ENCODE data around the gene CUBN.

Gene CUBN

GRCh38 chr10:16822726-16823360 is 306.8 kb downstream of the CUBN start:
- Histone ChIP-seq H3K27ac (ENCODE audit: low read depth, low read length) (no peak overlapping the region), H3K36me3 (ENCODE audit: insufficient read depth, low read length) (no peaks in the 10 kb centered on the region), H3K4me1 (ENCODE audit: control insufficient read depth, insufficient read depth, low read length, unreplicated experiment) (peaks cover 15% of the 10 kb centered on the region), H3K4me3 (ENCODE audit: low read depth, low read length) (no peak overlapping the region), H3K27me3 (ENCODE audit: insufficient read depth, low read length) (no peaks in the 10 kb centered on the region), H3K79me2 (ENCODE audit: control insufficient read depth, insufficient read depth, low read length, unreplicated experiment) (no peaks in the 10 kb centered on the region), H2AFZ (ENCODE audit: low read length, unreplicated experiment) (no peak overlapping the region)

DNA sequence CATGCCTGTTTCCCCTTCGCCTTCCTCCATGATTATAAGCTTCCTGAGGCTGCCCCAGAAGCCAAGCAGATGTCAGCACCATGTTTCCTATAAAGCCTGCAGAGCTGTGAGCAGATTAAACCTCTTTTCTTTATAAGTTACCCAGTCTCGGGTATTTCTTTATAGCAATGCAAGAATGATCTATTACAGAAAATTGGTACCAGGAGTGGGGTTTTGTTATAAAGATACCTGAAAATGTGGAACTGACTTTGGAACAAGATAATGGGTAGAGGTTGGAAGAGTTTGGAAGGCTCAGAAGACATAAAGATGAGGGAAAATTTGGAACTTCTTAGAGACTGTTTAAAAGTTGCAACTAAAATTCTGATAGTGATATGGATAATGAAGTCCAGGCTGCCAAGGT is 307.6 kb downstream of the CUBN start:
- Histone ChIP-seq H3K79me2 (ENCODE audit: control insufficient read depth, insufficient read depth, low read length, unreplicated experiment) (peaks cover under 1% of the 10 kb centered on the region), H3K27me3 (ENCODE audit: insufficient read depth, low read length) (no peaks in the 10 kb centered on the region)

DNA sequence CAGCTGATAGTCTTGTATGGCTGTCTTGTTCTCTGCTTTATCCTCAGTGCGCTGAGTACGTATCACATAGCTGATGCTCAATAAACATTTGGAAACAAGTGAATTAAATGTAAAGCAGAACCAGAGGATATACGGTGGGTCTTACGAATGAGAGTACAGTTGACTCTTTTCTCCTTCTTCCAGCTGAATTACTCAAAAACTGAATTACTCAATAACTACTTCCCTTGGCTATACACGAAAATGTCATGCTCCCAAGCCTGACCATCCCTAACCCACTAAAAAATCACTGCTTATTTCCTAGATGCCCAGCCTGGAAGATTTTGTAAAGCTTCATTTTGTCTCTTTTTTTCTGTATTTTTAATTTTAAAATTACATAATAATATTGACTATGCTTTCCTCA is 309.2 kb downstream of the CUBN start:
- no peaks in the 10 kb centered on the region for H3K36me3 ChIP-seq (ENCODE audit: insufficient read depth, low read length)
- no peak overlapping the region for H2AFZ ChIP-seq (ENCODE audit: low read length, unreplicated experiment)
- peaks cover 17% of the 10 kb centered on the region for H3K79me2 ChIP-seq (ENCODE audit: control insufficient read depth, insufficient read depth, low read length, unreplicated experiment)
- H3K27ac ChIP-seq (ENCODE audit: low read depth, low read length): no peak overlapping the region
- peaks cover 24% of the 10 kb centered on the region for H3K4me1 ChIP-seq (ENCODE audit: control insufficient read depth, insufficient read depth, low read length, unreplicated experiment)
- H3K27me3 ChIP-seq (ENCODE audit: insufficient read depth, low read length): no peaks in the 10 kb centered on the region
- H3K4me3 ChIP-seq (ENCODE audit: low read depth, low read length): no peak overlapping the region

More for the DNA sequence above, 307.6 kb downstream of the CUBN start:
- Histone ChIP-seq H3K4me1 (ENCODE audit: control insufficient read depth, insufficient read depth, low read length, unreplicated experiment) (peaks cover 12% of the 10 kb centered on the region), H3K27ac (ENCODE audit: low read depth, low read length) (no peak overlapping the region), H3K4me3 (ENCODE audit: low read depth, low read length) (no peak overlapping the region), H3K36me3 (ENCODE audit: insufficient read depth, low read length) (no peaks in the 10 kb centered on the region), H2AFZ (ENCODE audit: low read length, unreplicated experiment) (no peak overlapping the region)

GRCh38 chr10:16820018-16820417 is 309.6 kb downstream of the CUBN start:
- H3K4me1 ChIP-seq (ENCODE audit: control insufficient read depth, insufficient read depth, low read length, unreplicated experiment): peaks cover 24% of the 10 kb centered on the region
- peaks cover 21% of the 10 kb centered on the region for H3K79me2 ChIP-seq (ENCODE audit: control insufficient read depth, insufficient read depth, low read length, unreplicated experiment)
- no peak overlapping the region for H3K4me3 ChIP-seq (ENCODE audit: low read depth, low read length)
- H3K27ac ChIP-seq (ENCODE audit: low read depth, low read length): no peak overlapping the region
- H2AFZ ChIP-seq (ENCODE audit: low read length, unreplicated experiment): no peak overlapping the region
- H3K27me3 ChIP-seq (ENCODE audit: insufficient read depth, low read length): no peaks in the 10 kb centered on the region
- H3K36me3 ChIP-seq (ENCODE audit: insufficient read depth, low read length): no peaks in the 10 kb centered on the region

DNA sequence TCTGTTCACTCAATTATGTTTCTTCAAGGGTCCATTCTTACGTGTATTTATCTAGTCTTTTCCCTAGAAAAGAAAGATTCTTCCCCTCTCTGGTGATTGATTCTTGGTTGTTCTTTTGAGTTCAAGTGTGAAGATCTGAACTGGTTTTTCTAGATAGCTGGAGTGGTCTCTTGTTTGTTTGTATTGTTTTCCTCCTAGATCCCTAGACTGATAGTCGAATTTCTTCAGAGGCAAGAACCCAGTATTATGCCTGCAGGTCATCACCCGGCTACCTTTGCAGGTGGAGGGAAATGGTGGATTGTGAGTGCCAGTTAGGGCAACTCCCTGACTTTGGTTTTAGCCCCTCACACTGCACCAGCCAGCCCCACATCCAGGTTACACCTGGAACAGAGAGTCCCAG is 310.2 kb downstream of the CUBN start:
- Histone ChIP-seq H2AFZ (ENCODE audit: low read length, unreplicated experiment) (no peak overlapping the region), H3K27ac (ENCODE audit: low read depth, low read length) (no peak overlapping the region), H3K27me3 (ENCODE audit: insufficient read depth, low read length) (no peaks in the 10 kb centered on the region), H3K4me1 (ENCODE audit: control insufficient read depth, insufficient read depth, low read length, unreplicated experiment) (peaks cover 24% of the 10 kb centered on the region), H3K79me2 (ENCODE audit: control insufficient read depth, insufficient read depth, low read length, unreplicated experiment) (peaks cover 23% of the 10 kb centered on the region), H3K4me3 (ENCODE audit: low read depth, low read length) (no peak overlapping the region), H3K36me3 (ENCODE audit: insufficient read depth, low read length) (no peaks in the 10 kb centered on the region)

- H3K36me3 ChIP-seq (ENCODE audit: insufficient read depth, low read length): no peaks in the 10 kb centered on the region
- no peak overlapping the region for H3K4me3 ChIP-seq (ENCODE audit: low read depth, low read length)
- no peaks in the 10 kb centered on the region for H3K27me3 ChIP-seq (ENCODE audit: insufficient read depth, low read length)
- H2AFZ ChIP-seq (ENCODE audit: low read length, unreplicated experiment): no peak overlapping the region
- peaks cover 24% of the 10 kb centered on the region for H3K4me1 ChIP-seq (ENCODE audit: control insufficient read depth, insufficient read depth, low read length, unreplicated experiment)
- H3K79me2 ChIP-seq (ENCODE audit: control insufficient read depth, insufficient read depth, low read length, unreplicated experiment): peaks cover 25% of the 10 kb centered on the region
- no peak overlapping the region for H3K27ac ChIP-seq (ENCODE audit: low read depth, low read length)
These were observed 310.6 kb downstream of the CUBN start for GRCh38 chr10:16819026-16819425.

DNA sequence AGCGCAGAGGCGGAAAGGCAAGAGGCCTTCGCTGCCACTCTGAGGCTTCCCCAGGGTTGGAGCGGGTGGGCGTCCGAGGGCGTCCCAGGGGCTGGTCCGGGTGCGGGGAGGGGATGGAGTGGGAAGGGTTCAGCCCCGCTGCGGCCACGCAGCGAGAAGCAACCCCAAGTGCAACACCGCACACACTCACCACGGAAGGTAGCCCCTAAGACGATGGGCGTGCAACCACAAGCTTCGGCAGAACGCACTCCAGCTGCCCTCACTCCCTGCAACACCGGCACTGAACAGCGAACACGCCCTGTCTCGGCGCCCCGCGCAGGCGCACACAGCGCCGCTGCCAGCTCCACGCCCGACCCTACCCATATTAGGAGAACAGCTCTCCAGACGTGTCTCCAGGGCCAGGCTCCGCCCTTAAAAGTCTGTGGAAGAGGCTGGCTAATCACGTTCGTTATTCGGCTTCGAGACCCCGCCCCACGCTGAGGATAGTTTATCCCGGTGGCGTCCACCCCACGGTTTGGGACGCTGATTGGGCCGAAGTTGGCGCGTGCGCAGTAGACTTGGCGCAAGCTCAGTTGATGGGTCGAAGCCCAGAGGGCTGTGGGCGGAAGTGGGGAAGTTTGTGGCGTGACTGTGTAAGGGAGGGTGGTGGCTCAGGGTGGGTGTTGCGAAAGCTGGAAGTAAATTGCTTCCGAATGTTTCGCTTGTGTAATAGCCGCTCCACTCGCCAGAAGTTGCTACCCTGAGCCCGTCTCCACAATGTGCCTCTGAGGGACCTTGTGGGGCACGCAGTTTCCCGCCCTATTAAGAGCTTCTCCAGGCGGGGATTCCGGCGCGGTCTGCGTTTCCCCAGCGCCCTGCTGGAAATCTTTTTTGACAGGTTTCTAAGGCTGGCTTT is 312.2 kb downstream of the CUBN start, which contains the start of gene RSU1:
Gene RSU1 (minus strand): TSS at position 300 of the 895 bp plus-strand sequence. CDS start 343 bp downstream, outside the sequence.
- Histone ChIP-seq H3K79me2 (ENCODE audit: control insufficient read depth, insufficient read depth, low read length, unreplicated experiment) (peaks cover 32% of the 10 kb centered on the region), H2AFZ (ENCODE audit: low read length, unreplicated experiment) (peak within 1 kb of the TSS; percentile 68), H3K4me3 (ENCODE audit: low read depth, low read length) (peak within 1 kb of the TSS; percentile 96), H3K36me3 (ENCODE audit: insufficient read depth, low read length) (no peaks in the 10 kb centered on the region), H3K27me3 (ENCODE audit: insufficient read depth, low read length) (no peaks in the 10 kb centered on the region), H3K27ac (ENCODE audit: low read depth, low read length) (peak within 1 kb of the TSS; percentile 95), H3K4me1 (ENCODE audit: control insufficient read depth, insufficient read depth, low read length, unreplicated experiment) (peaks cover 24% of the 10 kb centered on the region)

- Histone ChIP-seq H3K36me3 (ENCODE audit: insufficient read depth, low read length) (no peaks in the 10 kb centered on the region), H3K79me2 (ENCODE audit: control insufficient read depth, insufficient read depth, low read length, unreplicated experiment) (peaks cover 34% of the 10 kb centered on the region), H3K27me3 (ENCODE audit: insufficient read depth, low read length) (no peaks in the 10 kb centered on the region), H3K4me1 (ENCODE audit: control insufficient read depth, insufficient read depth, low read length, unreplicated experiment) (peaks cover 27% of the 10 kb centered on the region), H3K27ac (ENCODE audit: low read depth, low read length) (peak overlapping the region; percentile 28; the same call in 1 of the 2 replicates), H3K4me3 (ENCODE audit: low read depth, low read length) (peak overlapping the region; percentile 96), H2AFZ (ENCODE audit: low read length, unreplicated experiment) (peak overlapping the region; percentile 67)
These were observed 312.8 kb downstream of the CUBN start for GRCh38 chr10:16816830-16817124.

- Histone ChIP-seq H3K4me3 (ENCODE audit: low read depth, low read length) (peak overlapping the region; percentile 96), H3K27ac (ENCODE audit: low read depth, low read length) (no peak overlapping the region), H3K79me2 (ENCODE audit: control insufficient read depth, insufficient read depth, low read length, unreplicated experiment) (peaks cover 40% of the 10 kb centered on the region), H3K4me1 (ENCODE audit: control insufficient read depth, insufficient read depth, low read length, unreplicated experiment) (peaks cover 30% of the 10 kb centered on the region), H3K27me3 (ENCODE audit: insufficient read depth, low read length) (no peaks in the 10 kb centered on the region), H3K36me3 (ENCODE audit: insufficient read depth, low read length) (0 out of 2 replicates have a peak, but pooled peaks cover 2% of the 10 kb centered on the region), H2AFZ (ENCODE audit: low read length, unreplicated experiment) (no peak overlapping the region)
These were observed 313.4 kb downstream of the CUBN start for GRCh38 chr10:16816171-16816570.

GRCh38 chr10:16814012-16814411 is 315.6 kb downstream of the CUBN start:
- 0 out of 2 replicates have a peak, but pooled peaks cover 3% of the 10 kb centered on the region for H3K36me3 ChIP-seq (ENCODE audit: insufficient read depth, low read length)
- no peak overlapping the region for H3K27ac ChIP-seq (ENCODE audit: low read depth, low read length)
- H3K4me3 ChIP-seq (ENCODE audit: low read depth, low read length): no peak overlapping the region
- H2AFZ ChIP-seq (ENCODE audit: low read length, unreplicated experiment): no peak overlapping the region
- no peaks in the 10 kb centered on the region for H3K27me3 ChIP-seq (ENCODE audit: insufficient read depth, low read length)
- peaks cover 58% of the 10 kb centered on the region for H3K79me2 ChIP-seq (ENCODE audit: control insufficient read depth, insufficient read depth, low read length, unreplicated experiment)
- H3K4me1 ChIP-seq (ENCODE audit: control insufficient read depth, insufficient read depth, low read length, unreplicated experiment): peaks cover 29% of the 10 kb centered on the region

Data from ACC112 (cell line).